ENCODE data around the gene SVEP1. TPM values are rescaled to one million over a fixed set of nuclear protein-coding genes. Genes with fewer than 3 reads are reported as not detected.

The SVEP1 gene
- polyA plus RNA-seq, 3 donors: under 0.01 TPM; not detected in 2

DNA sequence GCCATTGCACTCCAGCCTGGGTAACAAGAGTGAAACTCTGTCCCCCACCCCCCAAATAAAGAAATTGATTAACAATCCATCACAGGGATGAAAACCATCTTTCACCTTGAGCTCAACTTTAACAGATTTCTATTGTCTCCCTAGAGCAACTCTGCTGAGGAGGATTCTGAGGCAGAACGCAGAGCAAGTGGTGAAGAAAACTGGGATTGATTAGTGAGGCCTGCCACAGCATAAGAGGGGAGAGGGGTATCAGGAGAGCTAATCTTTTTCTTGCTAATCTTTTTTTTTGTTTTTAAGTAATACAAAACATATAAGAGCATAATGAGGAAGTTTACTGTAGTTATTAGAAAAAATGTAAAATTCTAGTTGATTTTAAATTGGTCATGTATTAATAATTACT, 250.8 kb downstream of the SVEP1 start:
- H3K9ac ChIP-seq (ENCODE audit: insufficient read depth, low read length, poor library complexity, severe bottlenecking): no peak overlapping the region
- H3K4me1 ChIP-seq (ENCODE audit: control insufficient read depth in 1 of 2, insufficient read depth in 2 of 2, low read length in 2 of 2): peaks cover 17 to 23% of the 10 kb centered on the region in 2 donors
- DNase-seq: no peak
- peaks cover 23% of the 10 kb centered on the region for H3K4me1 Mint-ChIP-seq
- intact Hi-C loops (cut with micrococcal nuclease): no loop called here
- peaks cover 0 to 2% (median under 1%) of the 10 kb centered on the region in 3 donors for H3K27me3 Mint-ChIP-seq (ENCODE audit: low read depth in 3 of 3)
- peak overlapping the region in 2 of 7 donors; percentile 6 to 14 for H3K27ac Mint-ChIP-seq
- H3K9me3 Mint-ChIP-seq: peaks cover 0 to 3% (median 0%) of the 10 kb centered on the region in 7 donors
- no peaks in the 10 kb centered on the region for H3K36me3 ChIP-seq (replicated peaks in 1 of 2; ENCODE audit: control insufficient read depth in 1 of 2, insufficient read depth in 2 of 2, low read length in 2 of 2)
- no peaks in the 10 kb centered on the region for H4K20me1 ChIP-seq (ENCODE audit: insufficient read depth, low read length)
- H3K4me3 ChIP-seq (replicated peaks in 1 of 3; ENCODE audit: low read depth in 2 of 3, low read length in 3 of 3): no peak overlapping the region
- H3K4me2 ChIP-seq (replicated peaks; ENCODE audit: extremely low read depth, low read length, poor library complexity, severe bottlenecking): no peak overlapping the region
- H3K27ac ChIP-seq (ENCODE audit: low read depth in 1 of 2, low read length in 2 of 2): no peak overlapping the region
- no peaks in the 10 kb centered on the region for H3K9me3 ChIP-seq (replicated peaks in 1 of 2; ENCODE audit: control insufficient read depth in 1 of 2, insufficient read depth in 1 of 2, low read length in 2 of 2)
- peak overlapping the region in 1 of 2 donors; percentile 5 for H3K4me3 Mint-ChIP-seq
- H2AFZ ChIP-seq (ENCODE audit: insufficient read depth, low read depth, low read length, poor library complexity, severe bottlenecking): no peak overlapping the region
- no peaks in the 10 kb centered on the region for H3K79me2 ChIP-seq (ENCODE audit: insufficient read depth, low read length)
- no peaks in the 10 kb centered on the region for H3K27me3 ChIP-seq (ENCODE audit: control insufficient read depth in 2 of 2, insufficient read depth in 2 of 2, low read length in 2 of 2)
- WGBS (ENCODE audit: insufficient coverage): no CpG with 5 or more reads among the region's 1 CpG
- no peaks in the 10 kb centered on the region for H3K36me3 Mint-ChIP-seq
- TF ChIP-seq, protein P1, sequence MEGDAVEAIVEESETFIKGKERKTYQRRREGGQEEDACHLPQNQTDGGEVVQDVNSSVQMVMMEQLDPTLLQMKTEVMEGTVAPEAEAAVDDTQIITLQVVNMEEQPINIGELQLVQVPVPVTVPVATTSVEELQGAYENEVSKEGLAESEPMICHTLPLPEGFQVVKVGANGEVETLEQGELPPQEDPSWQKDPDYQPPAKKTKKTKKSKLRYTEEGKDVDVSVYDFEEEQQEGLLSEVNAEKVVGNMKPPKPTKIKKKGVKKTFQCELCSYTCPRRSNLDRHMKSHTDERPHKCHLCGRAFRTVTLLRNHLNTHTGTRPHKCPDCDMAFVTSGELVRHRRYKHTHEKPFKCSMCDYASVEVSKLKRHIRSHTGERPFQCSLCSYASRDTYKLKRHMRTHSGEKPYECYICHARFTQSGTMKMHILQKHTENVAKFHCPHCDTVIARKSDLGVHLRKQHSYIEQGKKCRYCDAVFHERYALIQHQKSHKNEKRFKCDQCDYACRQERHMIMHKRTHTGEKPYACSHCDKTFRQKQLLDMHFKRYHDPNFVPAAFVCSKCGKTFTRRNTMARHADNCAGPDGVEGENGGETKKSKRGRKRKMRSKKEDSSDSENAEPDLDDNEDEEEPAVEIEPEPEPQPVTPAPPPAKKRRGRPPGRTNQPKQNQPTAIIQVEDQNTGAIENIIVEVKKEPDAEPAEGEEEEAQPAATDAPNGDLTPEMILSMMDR (IDR thresholded peaks at IDR 0.05): no peak

DNA sequence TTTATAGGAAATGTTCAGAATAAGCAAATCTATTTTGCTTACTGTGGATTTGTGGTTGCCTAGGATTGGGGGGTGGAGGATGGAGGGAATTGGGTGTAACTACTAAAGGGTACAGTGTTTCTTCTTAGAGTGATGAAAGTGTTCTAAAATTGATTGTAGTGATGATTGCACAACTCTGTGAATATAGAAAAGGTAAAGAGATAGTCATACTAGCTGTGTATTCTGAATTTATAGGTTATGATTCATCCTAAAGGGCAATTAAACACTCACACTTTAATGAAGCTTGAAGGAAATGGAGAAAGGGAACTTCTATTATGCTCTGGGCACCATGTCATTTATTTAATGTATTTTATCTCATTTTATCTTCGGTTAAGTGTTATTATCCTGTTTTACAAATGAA, 251.8 kb downstream of the SVEP1 start:
- no peak overlapping the region for H3K4me3 Mint-ChIP-seq
- Histone ChIP-seq H2AFZ (ENCODE audit: insufficient read depth, low read depth, low read length, poor library complexity, severe bottlenecking) (no peak overlapping the region), H3K36me3 (replicated peaks in 1 of 2; ENCODE audit: control insufficient read depth in 1 of 2, insufficient read depth in 2 of 2, low read length in 2 of 2) (no peaks in the 10 kb centered on the region), H3K9me3 (replicated peaks in 1 of 2; ENCODE audit: control insufficient read depth in 1 of 2, insufficient read depth in 1 of 2, low read length in 2 of 2) (no peaks in the 10 kb centered on the region), H3K4me2 (replicated peaks; ENCODE audit: extremely low read depth, low read length, poor library complexity, severe bottlenecking) (no peak overlapping the region), H3K4me3 (replicated peaks in 1 of 3; ENCODE audit: low read depth in 2 of 3, low read length in 3 of 3) (no peak overlapping the region), H3K79me2 (ENCODE audit: insufficient read depth, low read length) (no peaks in the 10 kb centered on the region), H4K20me1 (ENCODE audit: insufficient read depth, low read length) (no peaks in the 10 kb centered on the region), H3K9ac (ENCODE audit: insufficient read depth, low read length, poor library complexity, severe bottlenecking) (no peak overlapping the region), H3K27ac (ENCODE audit: low read depth in 1 of 2, low read length in 2 of 2) (no peak overlapping the region), H3K4me1 (ENCODE audit: control insufficient read depth in 1 of 2, insufficient read depth in 2 of 2, low read length in 2 of 2) (peaks cover 17 to 23% of the 10 kb centered on the region in 2 donors), H3K27me3 (ENCODE audit: control insufficient read depth in 2 of 2, insufficient read depth in 2 of 2, low read length in 2 of 2) (no peaks in the 10 kb centered on the region)
- peaks cover 0 to 3% (median 0%) of the 10 kb centered on the region in 7 donors for H3K9me3 Mint-ChIP-seq
- peaks cover 23% of the 10 kb centered on the region for H3K4me1 Mint-ChIP-seq
- TF ChIP-seq, protein P1 (IDR thresholded peaks at IDR 0.05): no peak
- H3K27ac Mint-ChIP-seq: no peak overlapping the region
- no peak for DNase-seq
- intact Hi-C loops (cut with micrococcal nuclease): no loop called here
- peaks cover 0 to 1% (median 0%) of the 10 kb centered on the region in 3 donors for H3K27me3 Mint-ChIP-seq (ENCODE audit: low read depth in 3 of 3)
- H3K36me3 Mint-ChIP-seq: no peaks in the 10 kb centered on the region
- WGBS (ENCODE audit: insufficient coverage): no CpG with 5 or more reads among the region's 1 CpG

All from CD14-positive monocyte (primary cell).